NCI-H82 (cell line): ENCODE measurements around the gene GALNT8.

Experiments
- DNase-seq: peaks from one replicate; lab custom pipeline; 2025; lab: John Stamatoyannopoulos, UW

Gene GALNT8

GRCh38 chr12:4719821-4720636 lies at the start of gene GALNT8:
TSS of gene GALNT8 (plus strand) at chr12:4720400. CDS start at chr12:4720678, 278 bp downstream.
- DNase-seq: peak; percentile 93

- no peak for DNase-seq
These were observed 40.5 kb upstream of the GALNT8 start for GRCh38 chr12:4679711-4680110.

- no peak for DNase-seq
These were observed 38.5 kb upstream of the GALNT8 start for GRCh38 chr12:4681732-4682131.

GRCh38 chr12:4685317-4685716 lies 34.9 kb upstream of the GALNT8 start:
- DNase-seq: no peak

GRCh38 chr12:4690760-4691159 lies 29.4 kb upstream of the GALNT8 start:
- DNase-seq: no peak

- peak; percentile 29 for DNase-seq
These were observed 19.6 kb upstream of the GALNT8 start for GRCh38 chr12:4700621-4701026.

- DNase-seq: no peak
These were observed 18.6 kb upstream of the GALNT8 start for GRCh38 chr12:4701395-4702190.

GRCh38 chr12:4703676-4704075 lies 16.5 kb upstream of the GALNT8 start:
- DNase-seq: no peak

GRCh38 chr12:4705824-4706223 lies 14.4 kb upstream of the GALNT8 start:
- no peak for DNase-seq

GRCh38 chr12:4707306-4707705 lies 12.9 kb upstream of the GALNT8 start:
- DNase-seq: no peak

- DNase-seq: no peak
These were observed 10.1 kb upstream of the GALNT8 start for GRCh38 chr12:4710113-4710512.

GRCh38 chr12:4714879-4715278 lies 5.3 kb upstream of the GALNT8 start:
- DNase-seq: no peak

- peak; percentile 14 for DNase-seq
These were observed 2.4 kb upstream of the GALNT8 start for GRCh38 chr12:4717806-4718205.

GRCh38 chr12:4720637-4720995 lies 416 bp downstream of the GALNT8 start:
- DNase-seq: no peak

GRCh38 chr12:4721587-4721986 lies 1.4 kb downstream of the GALNT8 start:
- DNase-seq: peak; percentile 66

GRCh38 chr12:4723226-4723625 lies 3.0 kb downstream of the GALNT8 start:
- DNase-seq: peak; percentile 27

- peak; percentile 76 for DNase-seq
These were observed 4.9 kb downstream of the GALNT8 start for GRCh38 chr12:4725057-4725456.

GRCh38 chr12:4734625-4735340 lies 14.6 kb downstream of the GALNT8 start:
- no peak for DNase-seq

- peak; percentile 46 for DNase-seq
These were observed 15.9 kb downstream of the GALNT8 start for GRCh38 chr12:4736091-4736490.

GRCh38 chr12:4738541-4738940 lies 18.3 kb downstream of the GALNT8 start:
- no peak for DNase-seq

- DNase-seq: no peak
These were observed 22.3 kb downstream of the GALNT8 start for GRCh38 chr12:4742416-4742970.

- DNase-seq: peak; percentile 52
These were observed 22.8 kb downstream of the GALNT8 start for GRCh38 chr12:4743046-4743445.
